HG03280 (cell line): ENCODE results near the gene GPR25.

Experiments
- ATAC-seq: cut with Tn5 transposase; IDR thresholded peaks from one replicate; pipeline ENCODE4 v1.9.1; 2021; ENCODE audit warnings: mild to moderate bottlenecking, moderate library complexity; ENCODE audit not compliant: unreplicated experiment

Gene GPR25

GRCh38 chr1:200892958-200893357 is 20.2 kb downstream of the GPR25 start:
- no peak for ATAC-seq

- ATAC-seq: no peak
These were observed 20.7 kb downstream of the GPR25 start for GRCh38 chr1:200893411-200893901.

GRCh38 chr1:200894712-200895442 is 22.1 kb downstream of the GPR25 start, which contains the start of gene INAVA:
INAVA (plus strand) TSS chr1:200894900; CDS start chr1:200898401, 3,501 bp downstream.
- ATAC-seq: no peak

GRCh38 chr1:200895443-200895789 is 22.6 kb downstream of the GPR25 start:
- ATAC-seq: no peak

GRCh38 chr1:200895801-200896530 is 23.2 kb downstream of the GPR25 start:
- no peak for ATAC-seq

- no peak for ATAC-seq
These were observed 23.9 kb downstream of the GPR25 start for GRCh38 chr1:200896531-200897196.

GRCh38 chr1:200897259-200897658 is 24.5 kb downstream of the GPR25 start:
- ATAC-seq: no peak

GRCh38 chr1:200899015-200899386 is 26.2 kb downstream of the GPR25 start:
- no peak for ATAC-seq

- no peak for ATAC-seq
These were observed 26.7 kb downstream of the GPR25 start for GRCh38 chr1:200899451-200899915.

GRCh38 chr1:200899954-200900867 is 27.4 kb downstream of the GPR25 start:
- ATAC-seq: no peak

GRCh38 chr1:200900877-200901276 is 28.1 kb downstream of the GPR25 start:
- ATAC-seq: no peak

GRCh38 chr1:200901350-200901749 is 28.6 kb downstream of the GPR25 start:
- no peak for ATAC-seq

GRCh38 chr1:200901796-200902444 is 29.1 kb downstream of the GPR25 start:
- no peak for ATAC-seq

GRCh38 chr1:200903793-200904192 is 31.0 kb downstream of the GPR25 start:
- ATAC-seq: no peak

GRCh38 chr1:200904772-200905171 is 32.0 kb downstream of the GPR25 start:
- ATAC-seq: no peak

- ATAC-seq: no peak
These were observed 32.8 kb downstream of the GPR25 start for GRCh38 chr1:200905411-200906052.

- ATAC-seq: no peak
These were observed 33.7 kb downstream of the GPR25 start for GRCh38 chr1:200906491-200906890.

- peak; percentile 61 for ATAC-seq
These were observed 34.9 kb downstream of the GPR25 start for GRCh38 chr1:200907611-200908097.

- ATAC-seq: no peak
These were observed 35.5 kb downstream of the GPR25 start for GRCh38 chr1:200908191-200908868.
